Kidney (tissue), 2 donors: Measurements from ENCODE around the gene PLA2G2D. TPM values are rescaled to one million over a fixed set of nuclear protein-coding genes. Genes with fewer than 3 reads are reported as not detected.

Experiments used
- polyA plus RNA-seq: library from polyadenylated mRNA; stranded (reverse); fragments of 350-450 nt; fragmentation: Illumina TruSeq; extraction: RNeasy Lipid Tissue Mini Kit (QIAGEN cat#74804); gene quantifications from one replicate; pipeline ENCODE4 v1.2.3, GENCODE V29; 2014; ENCODE audit warnings: low read depth, low replicate concordance; ENCODE audit not compliant: insufficient read depth
- total RNA-seq: library from RNA; stranded (reverse); fragmentation: NEBNext Ultra II Directional; extraction: Animal tissue kit (Norgen Biotek cat#: 25700); gene quantifications from one replicate; pipeline ENCODE4 v1.2.1, GENCODE V29; 2021
- donor health status: DM: yes; HTN: yes; CAD: no.

PLA2G2D gene
- total and polyA plus RNA-seq, 2 donors from 2014 or later = 1.1 TPM; not detected in 1

Other genes with a start within 250 kb of the PLA2G2D start
- gene OTUD3, start 237.1 kb downstream of the PLA2G2D start, total RNA-seq = 12.9 TPM
- gene OTUD3, start 237.1 kb downstream of the PLA2G2D start, polyA plus RNA-seq = 2.5 TPM
- not detected for gene PLA2G2E, start 195.9 kb downstream of the PLA2G2D start, total RNA-seq
- gene PLA2G2E, start 195.9 kb downstream of the PLA2G2D start, polyA plus RNA-seq = not detected
- gene PLA2G2A, start 139.9 kb downstream of the PLA2G2D start, total RNA-seq = 0.63 TPM
- gene PLA2G2A, start 139.9 kb downstream of the PLA2G2D start, polyA plus RNA-seq = 0.52 TPM
- gene PLA2G5, start 49.3 kb downstream of the PLA2G2D start, total RNA-seq = 0.47 TPM
- 0.58 TPM for gene PLA2G5, start 49.3 kb downstream of the PLA2G2D start, polyA plus RNA-seq
- not detected for gene PLA2G2F, start 19.8 kb upstream of the PLA2G2D start, total RNA-seq
- not detected for gene PLA2G2F, start 19.8 kb upstream of the PLA2G2D start, polyA plus RNA-seq
- gene UBXN10, start 66.6 kb upstream of the PLA2G2D start, total RNA-seq = 12.6 TPM
- gene UBXN10, start 66.6 kb upstream of the PLA2G2D start, polyA plus RNA-seq = 2.3 TPM
- gene PLA2G2C, start 67.0 kb upstream of the PLA2G2D start, total RNA-seq = 0.31 TPM
- gene PLA2G2C, start 67.0 kb upstream of the PLA2G2D start, polyA plus RNA-seq = not detected
- 1.4 TPM for gene VWA5B1, start 171.3 kb upstream of the PLA2G2D start, total RNA-seq
- gene VWA5B1, start 171.3 kb upstream of the PLA2G2D start, polyA plus RNA-seq = 0.69 TPM